ENCODE measurements around the gene SSBP1. TPM values are rescaled to one million over a fixed set of nuclear protein-coding genes. Genes with fewer than 3 reads are reported as not detected.
"Not testable (repeated sequence)": the region's sequence is repeated elsewhere in the genome, so short reads cannot be mapped to it uniquely, and the experiment has no call there.

SSBP1 gene
- total RNA-seq, 1 donor from 2014 or later = 402 TPM

DNA sequence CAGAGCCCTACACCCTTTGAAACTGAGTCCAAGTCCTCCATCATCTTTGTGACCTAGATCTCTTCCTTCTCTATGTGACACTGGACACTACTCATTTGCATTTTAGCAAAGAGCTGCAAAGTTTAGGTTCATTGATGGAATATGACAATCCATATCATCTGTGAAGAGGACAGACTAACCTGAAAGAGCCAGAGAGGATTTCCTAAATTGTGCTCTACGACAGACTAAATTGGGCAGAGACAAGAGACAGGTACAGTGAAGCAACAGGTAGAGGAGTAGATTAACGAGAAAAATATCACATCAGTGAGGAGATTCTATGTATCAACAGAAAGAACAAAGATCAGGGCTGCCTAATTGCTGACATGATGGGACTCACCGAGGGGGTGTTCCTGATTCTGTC lies 25.6 kb downstream of the SSBP1 start, which contains the start of gene TAS2R3:
TAS2R3 (plus strand) TSS at position 301 of the 400 bp plus-strand sequence; CDS start at position 363, 62 bp downstream.
- H3K79me2 ChIP-seq (ENCODE audit: low read depth) = no peaks in the 10 kb centered on the region
- H3K9me3 Mint-ChIP-seq = no peaks in the 10 kb centered on the region
- peaks cover 26% of the 10 kb centered on the region for H3K36me3 Mint-ChIP-seq

GRCh38 chr7:141770083-141770583 lies 32.0 kb downstream of the SSBP1 start:
- H4K20me1 ChIP-seq (ENCODE audit: low read depth); H3K36me3 ChIP-seq; H3K27ac ChIP-seq; H2AFZ ChIP-seq (replicated peaks); DNase-seq (ENCODE audit: low spot score); H3K4me3 Mint-ChIP-seq; H3K9ac ChIP-seq; H3K9me3 ChIP-seq (ENCODE audit: low read depth); H3K4me1 Mint-ChIP-seq; H3F3A ChIP-seq (ENCODE audit: low read depth); H3K27ac Mint-ChIP-seq; H3K4me3 ChIP-seq; H3K9me3 Mint-ChIP-seq; H3K4me1 ChIP-seq; H3K27me3 Mint-ChIP-seq (ENCODE audit: insufficient read depth, low read depth); H3K79me2 ChIP-seq (ENCODE audit: low read depth); H3K4me2 ChIP-seq; H3K27me3 ChIP-seq: not testable (repeated sequence)
- peaks cover 22% of the 10 kb centered on the region for H3K36me3 Mint-ChIP-seq

More for the DNA sequence above, 25.6 kb downstream of the SSBP1 start, which contains the start of gene TAS2R3:
- peak within 1 kb of the TSS; percentile 1 for H3K27ac Mint-ChIP-seq
- Histone ChIP-seq H3K9me3 (ENCODE audit: low read depth) (no peaks in the 10 kb centered on the region), H3K4me2 (no peak within 1 kb of the TSS), H2AFZ (replicated peaks) (no peak within 1 kb of the TSS), H3K27me3 (no peaks in the 10 kb centered on the region), H3K36me3 (no peaks in the 10 kb centered on the region), H3K4me1 (no peaks in the 10 kb centered on the region), H3K9ac (no peak within 1 kb of the TSS), H3F3A (ENCODE audit: low read depth) (no peaks in the 10 kb centered on the region), H3K4me3 (no peak within 1 kb of the TSS), H4K20me1 (ENCODE audit: low read depth) (no peaks in the 10 kb centered on the region), H3K27ac (no peak within 1 kb of the TSS)
- no peak for TF ChIP-seq EZH2phosphoT487 (IDR thresholded peaks at IDR 0.05)
- no peak for TF ChIP-seq EZH2 (IDR thresholded peaks at IDR 0.05)
- no peak for TF ChIP-seq CTCF (IDR thresholded peaks at IDR 0.05)
- no peak for DNase-seq (ENCODE audit: low spot score)
- no peaks in the 10 kb centered on the region for H3K27me3 Mint-ChIP-seq (ENCODE audit: insufficient read depth, low read depth)
- H3K4me3 Mint-ChIP-seq = no peak within 1 kb of the TSS
- H3K4me1 Mint-ChIP-seq = no peaks in the 10 kb centered on the region

GRCh38 chr7:141776374-141776773 lies 38.2 kb downstream of the SSBP1 start, which contains the start of gene TAS2R4:
TAS2R4 (plus strand) TSS chr7:141776674; CDS start chr7:141778489, 1,815 bp downstream.
- Mint-ChIP-seq H3K36me3 (peaks cover 40% of the 10 kb centered on the region), H3K27ac (no peak within 1 kb of the TSS), H3K27me3 (ENCODE audit: insufficient read depth, low read depth) (no peaks in the 10 kb centered on the region), H3K4me3 (no peak within 1 kb of the TSS), H3K4me1 (no peaks in the 10 kb centered on the region), H3K9me3 (peaks cover 12% of the 10 kb centered on the region)
- no peaks in the 10 kb centered on the region for H4K20me1 ChIP-seq (ENCODE audit: low read depth)
- H2AFZ ChIP-seq (replicated peaks) = no peak within 1 kb of the TSS
- no peaks in the 10 kb centered on the region for H3K4me1 ChIP-seq
- H3K9ac ChIP-seq = no peak within 1 kb of the TSS
- H3K4me2 ChIP-seq = no peak within 1 kb of the TSS
- DNase-seq (ENCODE audit: low spot score) = no peak
- no peak for TF ChIP-seq EZH2 (IDR thresholded peaks at IDR 0.05)
- no peak for TF ChIP-seq CTCF (IDR thresholded peaks at IDR 0.05)
- TF ChIP-seq EZH2phosphoT487 (IDR thresholded peaks at IDR 0.05) = no peak
- no peaks in the 10 kb centered on the region for H3K79me2 ChIP-seq (ENCODE audit: low read depth)
- no peak within 1 kb of the TSS for H3K4me3 ChIP-seq
- H3K27ac ChIP-seq = no peak within 1 kb of the TSS
- no peaks in the 10 kb centered on the region for H3F3A ChIP-seq (ENCODE audit: low read depth)
- no peaks in the 10 kb centered on the region for H3K9me3 ChIP-seq (ENCODE audit: low read depth)
- H3K36me3 ChIP-seq = peaks cover 6% of the 10 kb centered on the region
- H3K27me3 ChIP-seq = no peaks in the 10 kb centered on the region

GRCh38 chr7:141785706-141786552 lies 47.8 kb downstream of the SSBP1 start:
- no peaks in the 10 kb centered on the region for H3K9me3 Mint-ChIP-seq
- no peak overlapping the region for H3K27ac Mint-ChIP-seq
- H3K79me2 ChIP-seq (ENCODE audit: low read depth) = no peaks in the 10 kb centered on the region

More at GRCh38 chr7:141785706-141786552, 47.8 kb downstream of the SSBP1 start:
- Mint-ChIP-seq H3K36me3 (peaks cover under 1% of the 10 kb centered on the region), H3K4me3 (no peak overlapping the region), H3K4me1 (no peaks in the 10 kb centered on the region), H3K27me3 (ENCODE audit: insufficient read depth, low read depth) (no peaks in the 10 kb centered on the region)
- Histone ChIP-seq H3K4me2 (no peak overlapping the region), H3K36me3 (no peaks in the 10 kb centered on the region), H3F3A (ENCODE audit: low read depth) (no peaks in the 10 kb centered on the region), H3K4me3 (no peak overlapping the region), H3K27ac (no peak overlapping the region), H3K27me3 (no peaks in the 10 kb centered on the region), H3K9ac (no peak overlapping the region), H2AFZ (replicated peaks) (no peak overlapping the region), H4K20me1 (ENCODE audit: low read depth) (no peaks in the 10 kb centered on the region), H3K9me3 (ENCODE audit: low read depth) (no peaks in the 10 kb centered on the region), H3K4me1 (no peaks in the 10 kb centered on the region)
- peak; percentile 62 for DNase-seq (ENCODE audit: low spot score)
- TF ChIP-seq EZH2 (IDR thresholded peaks at IDR 0.05) (no peak), CTCF (IDR thresholded peaks at IDR 0.05) (peak; percentile 90), EZH2phosphoT487 (IDR thresholded peaks at IDR 0.05) (no peak)

Data from neural progenitor cell (in vitro differentiated cells).